H1 (cell line): ENCODE results near the gene DCBLD1.

Experiments used
- ATF3 ChIP-seq: IDR thresholded peaks from 2 replicates; pipeline ENCODE4 v1.6.1; 2011; ENCODE audit warnings: low read depth, mild to moderate bottlenecking, low read length; ENCODE audit not compliant: insufficient read depth
- EZH2 ChIP-seq: fragments of 200-600 bp; sonication (generic); IDR thresholded peaks from 2 replicates; pipeline ENCODE4 v1.7.1; 2012; ENCODE audit warnings: low read depth, mild to moderate bottlenecking, moderate library complexity, low read length, inconsistent platforms; ENCODE audit not compliant: severe bottlenecking

- TF ChIP-seq ATF3: no peak
- TF ChIP-seq EZH2: peak; percentile 61
Observed at GRCh38 chr6:117481278-117481925, 1.1 kb upstream of the DCBLD1 start.
